Lung (tissue), 12 donors: Measurements from ENCODE around the gene ADAMTS6. TPM values are rescaled to one million over a fixed set of nuclear protein-coding genes. Genes with fewer than 3 reads are reported as not detected.
"Not testable (repeated sequence)": the region's sequence is repeated elsewhere in the genome, so short reads cannot be mapped to it uniquely, and the experiment has no call there.

Experiments used
- ATAC-seq: fragments of 200-7000 bp; cut with Tn5 transposase; one replicate; pipeline ENCODE4 v1.9.1; 2020; ENCODE audit warnings: moderate number of reproducible peaks; ENCODE audit not compliant: insufficient read depth, low FRiP score
- DNase-seq, 3 donors: peaks; one replicate each; pipeline ENCODE4 v3.0.0-alpha.2; 2013 to 2017
- H3K27ac ChIP-seq, 2 donors: one replicate each; pipeline ENCODE4 v1.5.1; 2013; ENCODE audit warnings: mild to moderate bottlenecking in 2 of 2, moderate library complexity in 2 of 2, control low read depth in 1 of 2, inconsistent platforms in 1 of 2, low read depth in 1 of 2, low read length in 1 of 2
- H3K27me3 ChIP-seq, 3 donors: one replicate each; pipeline ENCODE4 v1.5.1; 2013; ENCODE audit warnings: low read length in 2 of 3; ENCODE audit not compliant: control insufficient read depth in 3 of 3, insufficient read depth in 3 of 3
- H3K36me3 ChIP-seq, 4 donors: one replicate each; pipeline ENCODE4 v1.5.1; 2013; ENCODE audit warnings: low read length in 4 of 4, mild to moderate bottlenecking in 1 of 4, moderate library complexity in 1 of 4; ENCODE audit not compliant: control insufficient read depth in 4 of 4, insufficient read depth in 4 of 4
- H3K4me1 ChIP-seq, 5 donors: one replicate each; pipeline ENCODE4 v1.5.1; 2013; ENCODE audit warnings: low read length in 5 of 5, mild to moderate bottlenecking in 2 of 5, moderate library complexity in 1 of 5; ENCODE audit not compliant: control insufficient read depth in 5 of 5, insufficient read depth in 5 of 5
- H3K4me3 ChIP-seq: one replicate; pipeline ENCODE4 v1.5.1; 2013; ENCODE audit warnings: mild to moderate bottlenecking, control low read depth, moderate library complexity
- H3K9ac ChIP-seq, 2 donors: one replicate each; pipeline ENCODE4 v1.5.1; 2013; ENCODE audit warnings: low read length in 2 of 2, control low read depth in 1 of 2; ENCODE audit not compliant: insufficient read depth in 1 of 2
- H3K9me3 ChIP-seq, 4 donors: one replicate each; pipeline ENCODE4 v1.5.1; 2013; ENCODE audit warnings: low read length in 3 of 4, mild to moderate bottlenecking in 1 of 4, moderate library complexity in 1 of 4; ENCODE audit not compliant: control insufficient read depth in 4 of 4, insufficient read depth in 3 of 4
- CTCF ChIP-seq: IDR thresholded peaks from 2 replicates; pipeline ENCODE4 v1.5.1; 2012; ENCODE audit warnings: mild to moderate bottlenecking; ENCODE audit errors: control extremely low read depth, extremely low read depth
- WGBS, 2 donors: extraction: QIAGEN DNeasy Blood & Tissue Kit; methylation state at CpG; one replicate each; pipeline ENCODE4 v1.1.7; 2013; 5-methylcytosine and 5-hydroxymethylcytosine counted together
- polyA plus RNA-seq, 2 donors: library from polyadenylated mRNA; stranded (reverse); fragments of 200-250 nt; gene quantifications; one replicate each; pipeline ENCODE4 v1.2.1, GENCODE V29; 2013
- total RNA-seq, 2 donors: library from RNA; depleted of rRNA in 1 of 2; stranded (reverse); fragments of >200 nt in 1 of 2; gene quantifications; one replicate each; pipeline ENCODE4 v1.2.1, GENCODE V29; 2014 to 2021
- donor health status: control.
- donor health status: control.
- donor health status: Bipolar disorder and iron deficiency.
- donor health status: healthy.
- donor health status: DM: yes; HTN: yes; CAD: no.

Gene ADAMTS6
- total and polyA plus RNA-seq, 4 donors: 0.19 to 16.8 (median 3.3) TPM

- H3K4me1 ChIP-seq: no peaks in the 10 kb centered on the region
- TF ChIP-seq CTCF: no peak
- no peak overlapping the region for H3K9ac ChIP-seq
- H3K27ac ChIP-seq: no peak overlapping the region
- no peak overlapping the region for H3K4me3 ChIP-seq
- H3K27me3 ChIP-seq: no peaks in the 10 kb centered on the region
- ATAC-seq (no peak), DNase-seq (no peak)
- WGBS, 2 donors: 80 to 91% methylated on average over 6 of the region's 6 CpGs
- H3K36me3 ChIP-seq: no peaks in the 10 kb centered on the region
- H3K9me3 ChIP-seq: no peaks in the 10 kb centered on the region
These were observed 30.6 kb upstream of the ADAMTS6 start for GRCh38 chr5:65512170-65512937.

- 95 to 98% methylated on average over 2 of the region's 2 CpGs for WGBS, 2 donors
- DNase-seq: no peak
- Histone ChIP-seq H3K27ac (no peak overlapping the region), H3K4me3 (no peak overlapping the region), H3K9me3 (no peaks in the 10 kb centered on the region), H3K36me3 (no peaks in the 10 kb centered on the region), H3K4me1 (no peaks in the 10 kb centered on the region), H3K9ac (no peak overlapping the region), H3K27me3 (no peaks in the 10 kb centered on the region)
- no peak for TF ChIP-seq CTCF
- no peak for ATAC-seq
These were observed 27.3 kb upstream of the ADAMTS6 start for GRCh38 chr5:65508978-65509377.

- Histone ChIP-seq H3K27ac (no peak overlapping the region), H3K9ac (no peak overlapping the region), H3K4me3 (no peak overlapping the region), H3K36me3 (no peaks in the 10 kb centered on the region), H3K9me3 (no peaks in the 10 kb centered on the region), H3K4me1 (no peaks in the 10 kb centered on the region), H3K27me3 (no peaks in the 10 kb centered on the region)
- 75 to 79% methylated on average over 3 of the region's 3 CpGs for WGBS, 2 donors
- no peak for TF ChIP-seq CTCF
- no peak for DNase-seq
- ATAC-seq: no peak
These were observed 25.2 kb upstream of the ADAMTS6 start for GRCh38 chr5:65506961-65507360.

GRCh38 chr5:65489119-65489518 lies 7.4 kb upstream of the ADAMTS6 start:
- Histone ChIP-seq H3K27me3 (no peaks in the 10 kb centered on the region), H3K9ac (no peak overlapping the region), H3K4me3 (no peak overlapping the region), H3K4me1 (no peaks in the 10 kb centered on the region), H3K9me3 (no peaks in the 10 kb centered on the region), H3K36me3 (no peaks in the 10 kb centered on the region), H3K27ac (no peak overlapping the region)
- DNase-seq: no peak
- no peak for ATAC-seq
- 91 to 93% methylated on average over 4 of the region's 4 CpGs for WGBS, 2 donors
- TF ChIP-seq CTCF: no peak

- H3K9me3 ChIP-seq, ATAC-seq, H3K4me1 ChIP-seq, DNase-seq, H3K27me3 ChIP-seq, H3K4me3 ChIP-seq, H3K9ac ChIP-seq, H3K27ac ChIP-seq, H3K36me3 ChIP-seq: not testable (repeated sequence)
- WGBS, 2 donors: 88 to 90% methylated on average over 7 of the region's 7 CpGs
These were observed 6.4 kb upstream of the ADAMTS6 start for GRCh38 chr5:65488038-65488687.
